NCI-H2107 (cell line): ENCODE data around the gene CHRND.

Experiments
- DNase-seq: peaks from one replicate; lab custom pipeline; 2025; lab: John Stamatoyannopoulos, UW

Gene CHRND

GRCh38 chr2:232576995-232577394, 51.0 kb downstream of the CHRND start:
- DNase-seq: no peak

- no peak for DNase-seq
Measured at GRCh38 chr2:232577841-232578240, 51.9 kb downstream of the CHRND start.

- DNase-seq: no peak
Measured at GRCh38 chr2:232578626-232579025, 52.7 kb downstream of the CHRND start.

GRCh38 chr2:232580648-232580981, 54.7 kb downstream of the CHRND start:
- DNase-seq: no peak

DNA sequence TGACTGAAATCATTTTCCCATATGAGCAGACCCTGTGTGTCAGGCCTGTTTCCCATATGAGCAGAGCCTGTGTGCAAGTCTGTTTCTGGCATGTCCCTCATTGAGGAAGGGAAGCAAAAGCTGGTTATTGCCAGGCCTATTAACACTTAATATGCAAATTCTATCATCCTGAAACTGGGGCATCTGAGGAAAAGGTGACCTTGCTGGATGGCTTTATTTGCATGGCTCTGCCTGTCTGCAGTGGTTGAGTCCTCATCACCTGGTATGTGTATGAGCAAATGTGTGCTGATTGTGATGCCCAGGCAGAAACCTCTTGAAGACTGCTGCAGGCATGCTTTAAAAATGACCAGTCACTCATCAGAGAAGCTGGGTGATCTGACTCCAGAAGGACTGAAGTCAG, 55.8 kb downstream of the CHRND start:
- no peak for DNase-seq

DNA sequence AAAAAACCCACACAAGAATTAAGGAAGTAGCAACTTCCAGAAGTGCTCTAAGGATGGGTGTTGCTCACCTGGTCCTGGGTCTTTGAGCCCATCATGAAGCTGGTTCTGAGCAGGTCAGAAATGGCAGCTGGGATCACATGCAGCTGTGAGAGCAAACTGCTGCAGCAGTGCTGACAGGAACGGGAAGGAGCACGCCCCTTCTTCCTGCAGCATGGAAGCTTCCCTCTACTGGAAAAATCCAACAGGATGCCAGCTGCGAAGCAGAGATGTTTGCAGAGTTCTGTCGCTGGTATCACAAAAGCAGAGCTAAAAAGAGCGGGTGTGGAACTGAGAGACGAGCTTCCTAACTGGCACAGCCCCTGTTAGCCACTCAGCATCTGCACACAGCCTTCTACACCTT, 58.3 kb downstream of the CHRND start:
- no peak for DNase-seq
